Adrenal gland (tissue), 5 donors: ENCODE data around the gene MRPL38.

ENCODE experiments used
- CTCF ChIP-seq, 6 experiments: fragments of 450-650 bp in 4 of 6; fragments of 200-600 bp in 2 of 6; sonication (generic) in 1 of 6; IDR thresholded peaks; 1 replicate in 5 of 6; 2 replicates in 1 of 6; pipeline versions ENCODE4 v1.5.1 to v1.8.0; 2016 to 2021; ENCODE audit warnings: antibody characterized with exemption in 6 of 6, mild to moderate bottlenecking in 2 of 6, moderate library complexity in 1 of 6
- POLR2A ChIP-seq, 2 donors: fragments of 450-650 bp; IDR thresholded peaks; one replicate each; pipeline ENCODE4 v1.6.1; 2017; ENCODE audit warnings: antibody characterized with exemption in 2 of 2, mild to moderate bottlenecking in 2 of 2, moderate library complexity in 1 of 2
- donor health status: DM: no; HTN: no; CAD: no.

- TF ChIP-seq CTCF (IDR thresholded peaks at IDR 0.05), result peak; percentile 21 to 50 (median 31)
- peak; percentile 79 to 97 for TF ChIP-seq POLR2A (IDR thresholded peaks at IDR 0.05)
Measured at GRCh38 chr17:75855310-75856061, 49.2 kb downstream of the MRPL38 start, which contains the start of gene WBP2.
